ENCODE measurements around the gene HNRNPK.
"Not testable (repeated sequence)": the region's sequence is repeated elsewhere in the genome, so short reads cannot be mapped to it uniquely, and the experiment has no call there.

HNRNPK gene

DNA sequence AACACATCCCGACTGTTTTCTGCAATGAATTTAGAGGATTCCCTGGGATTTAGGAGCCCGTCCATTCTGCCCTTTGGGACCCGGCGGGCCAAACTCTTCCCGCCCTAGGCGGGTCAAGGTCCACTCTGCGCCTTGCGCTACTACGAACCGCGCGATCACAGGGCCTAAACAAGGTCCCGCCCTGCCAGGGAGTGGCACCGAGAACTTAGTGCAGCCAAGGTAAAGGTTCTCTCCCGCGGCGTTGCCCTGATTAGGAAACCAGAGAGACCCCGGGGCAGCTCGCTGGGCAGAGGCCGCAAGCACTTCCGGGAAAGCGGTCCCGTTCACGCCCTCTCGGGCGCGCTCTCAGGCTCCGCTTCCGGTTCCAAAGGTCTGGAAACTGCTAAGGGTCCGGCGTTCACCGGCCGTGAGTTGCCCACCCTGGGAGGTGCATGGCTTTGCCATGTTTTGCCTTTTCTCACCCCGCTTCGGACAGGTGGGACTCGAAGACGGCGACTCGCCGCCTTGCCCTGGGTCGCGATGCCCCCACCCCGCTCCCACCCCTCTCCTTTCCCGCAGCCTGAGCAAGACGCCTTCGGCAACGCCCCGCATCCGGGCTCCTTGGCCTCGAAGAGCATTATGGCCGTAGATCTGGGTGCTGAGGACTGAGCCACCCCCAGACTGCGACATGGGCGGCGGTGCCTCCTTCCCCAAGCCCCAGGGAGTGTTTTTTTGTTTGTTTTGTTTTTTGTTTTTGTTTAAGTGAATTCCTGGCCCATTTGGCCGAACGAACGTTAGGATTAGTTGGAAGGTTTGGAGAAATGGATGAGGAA, 23.4 kb downstream of the HNRNPK start:
- H3K9me3 ChIP-seq (replicated peaks; ENCODE audit: low read length): no peaks in the 10 kb centered on the region
- no peaks in the 10 kb centered on the region for H3K27me3 ChIP-seq (ENCODE audit: control insufficient read depth, insufficient read depth, low read length)
- peak overlapping the region; percentile 81 for H3K4me3 ChIP-seq (ENCODE audit: low read length)
- peak overlapping the region; percentile 94 for H3K4me2 ChIP-seq (ENCODE audit: low read length)
- peaks cover 34% of the 10 kb centered on the region for H3K4me1 ChIP-seq (ENCODE audit: control insufficient read depth, insufficient read depth, low read length)
- no peaks in the 10 kb centered on the region for H3K36me3 ChIP-seq (ENCODE audit: insufficient read depth, low read length)
- H3K9ac ChIP-seq (ENCODE audit: low read depth, low read length): peak overlapping the region; percentile 90

DNA sequence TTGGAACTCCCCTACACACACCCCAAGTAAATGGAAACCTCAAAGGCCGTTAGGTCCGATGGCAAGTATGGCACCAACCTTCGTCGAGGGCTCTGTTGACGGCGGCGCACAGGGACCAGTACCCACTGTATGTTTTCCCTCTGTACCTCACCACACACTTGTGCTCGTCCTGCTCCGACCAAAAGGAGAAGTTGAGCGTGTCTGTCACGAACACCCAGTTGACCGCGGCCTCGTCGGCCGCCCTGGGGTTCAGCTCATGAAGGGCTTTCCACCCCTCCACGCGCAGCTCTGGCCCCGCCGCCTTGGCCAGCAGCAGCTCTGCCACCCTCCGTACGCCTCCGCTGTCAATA, 24.0 kb downstream of the HNRNPK start:
- H3K27me3 ChIP-seq (ENCODE audit: control insufficient read depth, insufficient read depth, low read length): no peaks in the 10 kb centered on the region
- no peaks in the 10 kb centered on the region for H3K9me3 ChIP-seq (replicated peaks; ENCODE audit: low read length)
- peak overlapping the region; percentile 81 for H3K4me3 ChIP-seq (ENCODE audit: low read length)
- peak overlapping the region; percentile 90 for H3K9ac ChIP-seq (ENCODE audit: low read depth, low read length)
- H3K4me1 ChIP-seq (ENCODE audit: control insufficient read depth, insufficient read depth, low read length): peaks cover 34% of the 10 kb centered on the region
- no peaks in the 10 kb centered on the region for H3K36me3 ChIP-seq (ENCODE audit: insufficient read depth, low read length)
- H3K4me2 ChIP-seq (ENCODE audit: low read length): peak overlapping the region; percentile 94

DNA sequence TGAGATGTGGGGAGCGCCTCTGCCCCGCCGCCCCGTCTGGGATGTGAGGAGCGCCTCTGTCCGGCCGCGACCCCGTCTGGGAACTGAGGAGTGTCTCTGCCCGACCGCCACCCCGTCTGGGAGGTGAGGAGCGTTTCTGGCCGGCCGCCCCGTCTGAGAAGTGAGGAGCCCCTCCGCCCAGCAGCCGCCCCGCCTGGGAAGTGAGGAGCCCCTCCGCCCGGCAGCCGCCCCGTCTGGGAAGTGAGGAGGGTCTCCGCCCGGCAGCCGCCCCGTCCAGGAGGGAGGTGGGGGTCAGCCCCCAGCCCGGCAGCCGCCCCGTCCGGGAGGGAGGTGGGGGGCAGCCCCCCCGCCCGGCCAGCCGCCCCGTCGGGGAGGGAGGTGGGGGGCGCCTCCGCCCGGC, 31.9 kb downstream of the HNRNPK start:
- not testable (repeated sequence) for H3K4me2 ChIP-seq (ENCODE audit: low read length); H3K9me3 ChIP-seq (replicated peaks; ENCODE audit: low read length); H3K9ac ChIP-seq (ENCODE audit: low read depth, low read length); H3K36me3 ChIP-seq (ENCODE audit: insufficient read depth, low read length); H3K4me1 ChIP-seq (ENCODE audit: control insufficient read depth, insufficient read depth, low read length); H3K4me3 ChIP-seq (ENCODE audit: low read length); H3K27me3 ChIP-seq (ENCODE audit: control insufficient read depth, insufficient read depth, low read length)

DNA sequence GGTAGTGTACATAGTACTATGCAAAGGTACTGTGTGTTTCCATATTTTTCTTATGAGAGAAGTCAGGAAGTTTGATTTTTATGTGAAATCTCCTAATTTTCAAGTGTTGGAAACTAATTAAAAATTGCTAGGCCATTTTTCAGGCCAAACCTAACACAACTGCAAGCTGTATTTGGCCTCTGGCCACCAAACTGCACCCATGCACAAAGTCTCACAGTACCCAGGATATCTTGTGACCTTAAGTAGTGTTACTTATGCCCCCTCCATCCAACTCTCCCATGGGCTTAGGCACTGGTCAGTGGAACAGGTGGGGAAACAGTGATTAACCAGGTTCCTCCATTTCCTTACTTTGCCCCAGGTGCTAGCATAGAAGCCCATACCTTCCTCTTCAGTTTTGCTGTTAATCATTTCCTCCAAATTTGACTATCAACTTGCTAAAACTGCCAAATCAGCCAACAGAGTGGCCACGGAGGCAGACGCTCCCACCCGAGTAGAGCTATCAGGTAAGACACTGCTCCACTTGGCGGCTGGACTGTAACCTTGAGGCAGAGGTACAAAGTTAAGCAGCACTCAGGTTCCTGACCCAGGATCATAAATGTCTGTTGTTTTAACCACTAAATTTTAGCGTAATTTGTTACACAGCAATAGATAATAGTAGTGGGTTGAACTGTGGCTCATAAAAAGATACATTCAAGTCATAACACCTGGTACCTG, 39.3 kb downstream of the HNRNPK start:
- Histone ChIP-seq H3K27me3 (ENCODE audit: control insufficient read depth, insufficient read depth, low read length) (no peaks in the 10 kb centered on the region), H3K4me1 (ENCODE audit: control insufficient read depth, insufficient read depth, low read length) (peaks cover 10% of the 10 kb centered on the region), H3K4me3 (ENCODE audit: low read length) (no peak overlapping the region), H3K36me3 (ENCODE audit: insufficient read depth, low read length) (peaks cover 15% of the 10 kb centered on the region), H3K4me2 (ENCODE audit: low read length) (no peak overlapping the region), H3K9ac (ENCODE audit: low read depth, low read length) (no peak overlapping the region), H3K9me3 (replicated peaks; ENCODE audit: low read length) (no peaks in the 10 kb centered on the region)

DNA sequence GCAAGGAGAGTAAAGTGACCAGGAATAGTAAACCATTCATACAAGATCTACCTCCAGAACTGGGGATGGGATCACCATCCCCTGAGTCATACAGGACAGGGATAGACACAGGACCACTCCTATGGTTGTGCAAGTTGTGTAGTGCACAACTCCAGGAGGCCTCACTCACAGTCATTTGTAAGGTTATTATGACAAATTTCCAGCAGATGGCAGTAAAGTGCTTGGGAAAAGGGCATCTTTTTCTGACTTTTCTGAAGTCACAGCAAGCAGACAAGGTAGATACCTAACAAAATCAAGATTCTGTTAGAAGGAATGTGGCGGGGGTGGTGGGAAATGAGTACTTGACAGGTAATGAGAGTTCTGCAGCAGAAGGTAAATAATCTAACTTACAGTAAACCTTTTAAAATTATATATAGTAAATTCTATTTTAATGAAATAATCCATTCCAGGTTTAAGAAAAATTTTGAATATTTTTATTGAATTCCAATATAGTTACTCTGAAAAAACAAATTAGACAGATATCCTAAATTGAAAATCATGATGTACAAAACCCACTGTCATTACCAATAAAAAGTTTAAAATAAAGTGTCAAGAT, 42.1 kb downstream of the HNRNPK start:
- Histone ChIP-seq H3K36me3 (ENCODE audit: insufficient read depth, low read length) (peaks cover 15% of the 10 kb centered on the region), H3K9me3 (replicated peaks; ENCODE audit: low read length) (no peaks in the 10 kb centered on the region), H3K27me3 (ENCODE audit: control insufficient read depth, insufficient read depth, low read length) (no peaks in the 10 kb centered on the region), H3K9ac (ENCODE audit: low read depth, low read length) (no peak overlapping the region), H3K4me3 (ENCODE audit: low read length) (no peak overlapping the region), H3K4me2 (ENCODE audit: low read length) (no peak overlapping the region), H3K4me1 (ENCODE audit: control insufficient read depth, insufficient read depth, low read length) (peaks cover 32% of the 10 kb centered on the region)

DNA sequence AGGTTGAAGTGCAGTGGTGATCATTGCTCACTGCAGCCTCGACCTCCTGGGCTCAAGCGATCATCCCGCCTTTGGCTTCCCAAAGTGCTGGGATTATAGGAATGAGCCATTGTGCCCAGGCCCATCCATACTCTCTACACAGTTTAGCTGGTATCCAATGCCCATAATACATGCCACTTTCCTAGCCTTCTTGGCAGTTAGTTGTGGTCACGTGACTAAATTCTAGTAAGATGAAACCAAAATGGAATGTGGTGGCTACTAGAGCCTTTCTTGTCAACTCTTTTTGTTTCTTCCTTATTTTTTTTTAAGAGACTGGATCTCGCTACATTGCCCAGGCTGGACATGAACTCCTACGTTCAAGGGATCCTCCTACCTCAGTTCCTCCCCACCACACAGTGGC, 43.5 kb downstream of the HNRNPK start:
- H3K4me1 ChIP-seq (ENCODE audit: control insufficient read depth, insufficient read depth, low read length): peaks cover 32% of the 10 kb centered on the region
- H3K36me3 ChIP-seq (ENCODE audit: insufficient read depth, low read length): peaks cover 6% of the 10 kb centered on the region
- H3K4me3 ChIP-seq (ENCODE audit: low read length): no peak overlapping the region
- no peaks in the 10 kb centered on the region for H3K9me3 ChIP-seq (replicated peaks; ENCODE audit: low read length)
- no peak overlapping the region for H3K4me2 ChIP-seq (ENCODE audit: low read length)
- no peaks in the 10 kb centered on the region for H3K27me3 ChIP-seq (ENCODE audit: control insufficient read depth, insufficient read depth, low read length)
- no peak overlapping the region for H3K9ac ChIP-seq (ENCODE audit: low read depth, low read length)

DNA sequence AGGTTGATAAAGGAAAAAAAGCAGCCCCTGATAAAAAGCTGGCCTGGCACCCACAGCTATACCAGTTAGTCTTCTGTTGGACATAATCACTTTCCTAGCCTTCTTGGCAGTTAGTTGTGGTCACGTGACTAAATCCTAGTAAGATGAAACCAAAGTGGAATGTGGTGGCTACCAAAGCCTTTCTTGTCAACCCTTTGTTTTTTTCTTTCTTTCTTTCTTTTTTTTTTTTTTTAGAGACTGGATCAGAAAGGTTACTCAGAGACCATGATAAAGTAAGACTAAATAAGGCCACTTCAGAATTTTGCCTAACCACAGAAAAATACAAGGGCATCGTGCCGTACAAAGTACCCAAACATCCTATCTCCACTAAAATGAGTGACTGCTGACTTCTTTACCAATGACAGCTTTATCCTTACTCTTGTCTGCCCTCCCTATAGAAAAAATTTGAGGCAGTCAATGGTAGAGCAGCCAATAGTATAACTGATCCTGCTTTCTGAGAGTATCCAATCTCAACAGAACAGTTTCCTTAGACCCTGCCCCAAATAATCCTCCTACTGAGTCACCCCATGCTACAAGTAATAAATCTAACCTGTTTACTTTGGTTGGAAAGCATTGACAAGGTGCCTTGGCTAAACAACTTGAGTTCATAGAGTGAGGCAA, 44.6 kb downstream of the HNRNPK start:
- no peak overlapping the region for H3K4me3 ChIP-seq (ENCODE audit: low read length)
- H3K36me3 ChIP-seq (ENCODE audit: insufficient read depth, low read length): peaks cover 6% of the 10 kb centered on the region
- no peak overlapping the region for H3K9ac ChIP-seq (ENCODE audit: low read depth, low read length)
- H3K27me3 ChIP-seq (ENCODE audit: control insufficient read depth, insufficient read depth, low read length): no peaks in the 10 kb centered on the region
- H3K4me1 ChIP-seq (ENCODE audit: control insufficient read depth, insufficient read depth, low read length): peaks cover 32% of the 10 kb centered on the region
- peak overlapping the region; percentile 48 for H3K4me2 ChIP-seq (ENCODE audit: low read length)
- H3K9me3 ChIP-seq (replicated peaks; ENCODE audit: low read length): no peaks in the 10 kb centered on the region

DNA sequence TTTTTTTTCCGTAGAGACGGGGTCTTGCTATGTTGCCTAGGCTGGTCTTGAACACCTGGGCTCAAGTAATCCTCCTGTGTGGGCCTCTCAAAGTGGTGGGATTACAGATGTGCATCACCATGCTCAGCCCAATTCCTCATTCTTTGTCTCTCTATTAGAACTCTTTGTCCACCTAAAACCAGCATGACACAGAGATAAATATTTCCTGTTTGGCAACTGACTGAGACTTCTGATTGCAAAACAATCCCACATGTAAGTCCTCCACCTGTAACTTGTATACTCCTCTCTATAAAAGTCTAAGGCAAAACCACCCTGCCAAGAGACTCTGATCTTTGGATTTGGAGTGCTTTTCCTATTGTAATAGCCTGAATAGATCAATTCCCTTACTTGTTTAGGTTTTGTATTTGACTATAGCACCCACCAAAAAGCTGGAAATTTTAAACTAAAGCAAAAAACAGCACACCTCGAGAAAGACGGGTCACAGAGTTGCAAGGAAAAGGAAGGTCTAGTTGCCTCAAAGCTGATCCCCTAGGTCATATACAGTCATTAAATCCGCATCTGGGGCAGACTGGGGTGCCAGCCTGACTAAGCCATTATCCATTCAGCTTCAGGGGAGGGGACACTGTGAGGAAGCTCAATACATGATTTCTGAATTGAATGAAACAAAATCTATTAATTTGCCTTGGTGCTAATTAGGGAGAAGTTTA, 45.3 kb downstream of the HNRNPK start:
- peaks cover 3% of the 10 kb centered on the region for H3K36me3 ChIP-seq (ENCODE audit: insufficient read depth, low read length)
- H3K9ac ChIP-seq (ENCODE audit: low read depth, low read length): no peak overlapping the region
- no peaks in the 10 kb centered on the region for H3K9me3 ChIP-seq (replicated peaks; ENCODE audit: low read length)
- no peaks in the 10 kb centered on the region for H3K27me3 ChIP-seq (ENCODE audit: control insufficient read depth, insufficient read depth, low read length)
- peak overlapping the region; percentile 48 for H3K4me2 ChIP-seq (ENCODE audit: low read length)
- peaks cover 32% of the 10 kb centered on the region for H3K4me1 ChIP-seq (ENCODE audit: control insufficient read depth, insufficient read depth, low read length)
- H3K4me3 ChIP-seq (ENCODE audit: low read length): no peak overlapping the region

DNA sequence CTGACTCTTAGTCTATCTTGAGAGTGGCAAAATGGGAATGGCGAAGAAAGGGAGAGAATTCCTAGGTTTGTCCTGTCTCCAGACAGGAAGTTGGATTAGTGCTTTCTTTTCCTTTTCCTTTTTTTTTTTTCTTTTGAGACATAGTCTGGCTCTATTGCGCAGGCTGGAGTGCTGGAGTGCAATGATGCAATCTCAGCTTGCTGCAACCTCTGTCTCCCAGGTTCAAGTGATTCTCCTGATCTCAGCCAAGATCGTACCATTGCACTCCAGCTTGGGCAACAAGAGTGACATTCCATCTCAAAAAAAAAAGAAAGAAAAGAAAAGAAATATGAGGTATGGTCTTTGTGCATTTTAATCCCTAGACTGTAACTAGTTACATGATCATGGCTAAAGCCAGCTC, 46.2 kb downstream of the HNRNPK start:
- no peak overlapping the region for H3K4me2 ChIP-seq (ENCODE audit: low read length)
- H3K27me3 ChIP-seq (ENCODE audit: control insufficient read depth, insufficient read depth, low read length): no peaks in the 10 kb centered on the region
- H3K4me1 ChIP-seq (ENCODE audit: control insufficient read depth, insufficient read depth, low read length): peaks cover 32% of the 10 kb centered on the region
- H3K36me3 ChIP-seq (ENCODE audit: insufficient read depth, low read length): no peaks in the 10 kb centered on the region
- no peaks in the 10 kb centered on the region for H3K9me3 ChIP-seq (replicated peaks; ENCODE audit: low read length)
- H3K9ac ChIP-seq (ENCODE audit: low read depth, low read length): no peak overlapping the region
- no peak overlapping the region for H3K4me3 ChIP-seq (ENCODE audit: low read length)

DNA sequence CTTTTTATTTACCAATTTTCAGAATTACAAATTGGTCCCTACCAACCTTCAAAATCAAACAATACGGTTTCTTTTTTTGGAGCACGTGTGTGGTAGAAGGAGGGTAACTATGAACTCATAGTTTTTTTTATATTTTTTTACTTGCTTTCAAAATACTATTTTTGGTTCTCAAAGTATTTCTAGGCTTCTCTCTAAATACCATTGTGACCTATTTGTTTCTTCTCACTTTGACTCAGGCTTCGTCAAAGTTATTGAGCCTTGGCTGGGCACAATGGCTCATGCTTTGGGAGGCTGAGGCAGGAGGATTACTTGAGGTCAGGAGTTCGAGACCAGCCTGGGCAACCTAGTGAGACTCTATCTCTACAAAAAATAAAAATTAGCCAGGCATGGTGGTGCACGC, 47.2 kb downstream of the HNRNPK start:
- H3K9ac ChIP-seq (ENCODE audit: low read depth, low read length): no peak overlapping the region
- peaks cover 32% of the 10 kb centered on the region for H3K4me1 ChIP-seq (ENCODE audit: control insufficient read depth, insufficient read depth, low read length)
- no peaks in the 10 kb centered on the region for H3K9me3 ChIP-seq (replicated peaks; ENCODE audit: low read length)
- no peaks in the 10 kb centered on the region for H3K36me3 ChIP-seq (ENCODE audit: insufficient read depth, low read length)
- H3K4me3 ChIP-seq (ENCODE audit: low read length): no peak overlapping the region
- H3K4me2 ChIP-seq (ENCODE audit: low read length): no peak overlapping the region
- no peaks in the 10 kb centered on the region for H3K27me3 ChIP-seq (ENCODE audit: control insufficient read depth, insufficient read depth, low read length)

DNA sequence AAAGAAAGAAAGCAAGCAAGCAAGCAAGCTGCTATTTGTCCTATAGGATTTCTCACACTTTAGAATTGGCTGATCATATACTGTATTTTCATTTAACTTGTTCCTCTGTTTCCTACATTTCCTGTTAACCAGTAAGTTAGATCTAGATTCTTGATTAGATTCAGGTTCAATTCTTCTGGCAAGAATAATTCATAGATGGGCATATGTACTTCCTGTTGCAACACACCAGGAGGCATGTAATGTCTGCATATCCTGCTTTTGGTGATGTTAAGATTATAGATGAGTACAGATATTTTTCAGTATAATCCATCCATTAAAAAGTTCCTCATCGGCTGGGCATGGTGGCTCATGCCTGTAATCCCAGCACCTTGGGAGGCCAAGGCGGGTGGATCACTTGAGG, 48.0 kb downstream of the HNRNPK start:
- no peak overlapping the region for H3K4me3 ChIP-seq (ENCODE audit: low read length)
- H3K4me2 ChIP-seq (ENCODE audit: low read length): no peak overlapping the region
- H3K9me3 ChIP-seq (replicated peaks; ENCODE audit: low read length): no peaks in the 10 kb centered on the region
- no peak overlapping the region for H3K9ac ChIP-seq (ENCODE audit: low read depth, low read length)
- H3K36me3 ChIP-seq (ENCODE audit: insufficient read depth, low read length): no peaks in the 10 kb centered on the region
- H3K27me3 ChIP-seq (ENCODE audit: control insufficient read depth, insufficient read depth, low read length): no peaks in the 10 kb centered on the region
- H3K4me1 ChIP-seq (ENCODE audit: control insufficient read depth, insufficient read depth, low read length): peaks cover 32% of the 10 kb centered on the region

Measured in skeletal muscle satellite cell (primary cell).